ENCODE data around the gene TSPAN13.

TSPAN13 gene

GRCh38 chr7:16815001-16815400, 61.4 kb downstream of the TSPAN13 start:
- Mint-ChIP-seq H3K4me3 (no peak overlapping the region), H3K27ac (no peak overlapping the region), H3K36me3 (ENCODE audit: insufficient read depth) (no peaks in the 10 kb centered on the region), H3K9me3 (peaks cover 0 to 3% of the 10 kb centered on the region in 2 donors), H3K27me3 (peaks cover 0 to 25% of the 10 kb centered on the region in 2 donors), H3K4me1 (ENCODE audit: low read depth in 2 of 2) (no peaks in the 10 kb centered on the region)
- DNase-seq = no peak
- no peak for ATAC-seq (replicated peaks)

GRCh38 chr7:16816824-16817223, 63.3 kb downstream of the TSPAN13 start:
- Mint-ChIP-seq H3K27ac (no peak overlapping the region), H3K9me3 (peaks cover 0 to 6% of the 10 kb centered on the region in 2 donors), H3K27me3 (peaks cover 10 to 25% of the 10 kb centered on the region in 2 donors), H3K4me1 (ENCODE audit: low read depth in 2 of 2) (no peaks in the 10 kb centered on the region), H3K4me3 (no peak overlapping the region), H3K36me3 (ENCODE audit: insufficient read depth) (no peaks in the 10 kb centered on the region)
- DNase-seq (no peak), ATAC-seq (replicated peaks) (no peak)

- Mint-ChIP-seq H3K27ac (no peak overlapping the region), H3K36me3 (ENCODE audit: insufficient read depth) (no peaks in the 10 kb centered on the region), H3K27me3 (peaks cover 15 to 31% of the 10 kb centered on the region in 2 donors), H3K4me3 (no peak overlapping the region), H3K4me1 (ENCODE audit: low read depth in 2 of 2) (no peaks in the 10 kb centered on the region), H3K9me3 (peaks cover 0 to 6% of the 10 kb centered on the region in 2 donors)
- no peak for ATAC-seq (replicated peaks)
- no peak for DNase-seq
Measured at GRCh38 chr7:16817536-16817935, 64.0 kb downstream of the TSPAN13 start.

GRCh38 chr7:16818732-16819131, 65.2 kb downstream of the TSPAN13 start:
- H3K27ac Mint-ChIP-seq = no peak overlapping the region
- H3K36me3 Mint-ChIP-seq (ENCODE audit: insufficient read depth) = no peaks in the 10 kb centered on the region
- ATAC-seq (replicated peaks) = no peak

GRCh38 chr7:16822029-16822428, 68.5 kb downstream of the TSPAN13 start:
- no peaks in the 10 kb centered on the region for H3K36me3 Mint-ChIP-seq (ENCODE audit: insufficient read depth)
- no peak for DNase-seq
- H3K9me3 Mint-ChIP-seq = peaks cover 0 to 6% of the 10 kb centered on the region in 2 donors
- peaks cover 23 to 29% of the 10 kb centered on the region in 2 donors for H3K27me3 Mint-ChIP-seq
- H3K4me3 Mint-ChIP-seq = no peak overlapping the region
- ATAC-seq (replicated peaks) = no peak
- no peak overlapping the region for H3K27ac Mint-ChIP-seq
- H3K4me1 Mint-ChIP-seq (ENCODE audit: low read depth in 2 of 2) = no peaks in the 10 kb centered on the region

More at GRCh38 chr7:16818732-16819131, 65.2 kb downstream of the TSPAN13 start:
- no peak for DNase-seq
- Mint-ChIP-seq H3K9me3 (peaks cover 0 to 6% of the 10 kb centered on the region in 2 donors), H3K4me3 (no peak overlapping the region), H3K27me3 (peaks cover 15 to 29% of the 10 kb centered on the region in 2 donors), H3K4me1 (ENCODE audit: low read depth in 2 of 2) (no peaks in the 10 kb centered on the region)

- no peak for DNase-seq
- Mint-ChIP-seq H3K27ac (no peak overlapping the region), H3K4me3 (no peak overlapping the region), H3K36me3 (ENCODE audit: insufficient read depth) (no peaks in the 10 kb centered on the region), H3K4me1 (ENCODE audit: low read depth in 2 of 2) (no peaks in the 10 kb centered on the region), H3K27me3 (peaks cover 35 to 37% of the 10 kb centered on the region in 2 donors), H3K9me3 (peaks cover 0 to 3% of the 10 kb centered on the region in 2 donors)
- ATAC-seq (replicated peaks) = no peak
Measured at GRCh38 chr7:16826060-16826459, 72.5 kb downstream of the TSPAN13 start.

- Mint-ChIP-seq H3K27me3 (peaks cover 6 to 8% of the 10 kb centered on the region in 2 donors), H3K4me1 (ENCODE audit: low read depth in 2 of 2) (no peaks in the 10 kb centered on the region), H3K9me3 (no peaks in the 10 kb centered on the region), H3K27ac (no peak overlapping the region), H3K36me3 (ENCODE audit: insufficient read depth) (no peaks in the 10 kb centered on the region), H3K4me3 (no peak overlapping the region)
- DNase-seq (no peak), ATAC-seq (replicated peaks) (no peak)
Measured at GRCh38 chr7:16833373-16833772, 79.8 kb downstream of the TSPAN13 start.
